OCI-LY1 (cell line): Measurements from ENCODE around the gene EBPL.

ENCODE experiments used
- CTCF ChIP-seq: fragments of 200-600 bp; sonication (generic), shearing (Covaris generic); IDR thresholded peaks from 2 replicates; pipeline ENCODE4 v1.5.1; 2017; ENCODE audit warnings: mild to moderate bottlenecking, antibody characterized with exemption, low read length, moderate library complexity, mixed read lengths
- EZH2 ChIP-seq: fragments of 200-600 bp; sonication (generic), shearing (Covaris generic); IDR thresholded peaks from 2 replicates; pipeline ENCODE4 v1.8.0; 2017; ENCODE audit warnings: borderline replicate concordance, mixed run types, mild to moderate bottlenecking, antibody characterized with exemption, low read length, moderate library complexity, mixed read lengths

GRCh38 chr13:49624229-49624628, 67.1 kb downstream of the EBPL start:
- TF ChIP-seq CTCF (no peak), EZH2 (no peak)
